Stimulated activated CD8-positive, alpha-beta memory T cell treated with anti-CD3 and anti-CD28 coated beads, Interleukin-7, amount 100 ng/mL, for 4 hours (primary cell): ENCODE data around the gene PCYT1B.
"Not testable (repeated sequence)": the region's sequence is repeated elsewhere in the genome, so short reads cannot be mapped to it uniquely, and the experiment has no call there.

ENCODE experiments used
- DNase-seq, 2 donors: peaks; one replicate each; pipeline ENCODE4 v3.0.0-alpha.2; 2020; ENCODE audit warnings: low read depth in 2 of 2

PCYT1B gene

DNA sequence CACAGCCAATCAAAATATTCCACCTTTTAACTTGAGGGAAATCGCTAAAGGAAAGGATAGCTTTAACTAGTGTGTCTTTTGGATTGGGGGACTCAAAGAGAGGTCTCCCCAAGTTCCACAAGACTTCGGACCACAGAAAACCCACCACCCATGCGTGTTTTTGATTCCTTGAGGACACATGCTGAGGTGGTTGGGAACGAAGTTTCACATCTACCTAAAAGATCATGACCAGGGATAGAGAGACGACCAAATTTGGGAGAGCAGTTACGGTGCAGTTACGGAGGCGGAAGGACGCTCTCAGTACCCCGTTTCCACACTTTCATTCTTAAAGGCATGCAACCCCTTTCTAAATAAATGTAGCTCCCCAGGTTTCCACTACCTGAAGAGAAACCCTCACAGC lies 1.1 kb downstream of the PCYT1B start:
- DNase-seq, result no peak

GRCh38 chrX:24643116-24643515 lies 4.0 kb downstream of the PCYT1B start:
- DNase-seq, result no peak

- DNase-seq, result no peak
Measured at GRCh38 chrX:24629701-24630100, 17.4 kb downstream of the PCYT1B start.

DNA sequence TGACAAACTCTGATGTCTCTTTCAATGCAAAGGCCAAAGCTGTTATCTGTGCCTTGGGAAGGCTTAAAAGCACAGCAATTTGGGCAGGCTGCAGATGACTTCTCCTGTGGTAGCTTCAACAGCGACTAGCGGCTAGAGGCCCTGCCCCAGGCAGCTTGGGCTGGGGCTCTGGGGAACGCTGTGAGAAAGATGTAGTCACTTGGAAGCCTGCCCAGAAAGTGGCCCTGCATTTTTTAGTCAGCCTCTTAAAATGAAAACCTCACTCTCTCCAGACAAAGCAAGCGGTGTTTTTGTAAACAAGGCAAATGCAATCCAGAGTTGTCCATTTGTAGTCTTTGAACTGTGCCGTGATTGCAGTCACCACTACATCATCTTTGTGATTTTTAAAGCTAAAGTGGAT lies 27.5 kb downstream of the PCYT1B start:
- DNase-seq, result no peak

GRCh38 chrX:24610516-24610915 lies 36.6 kb downstream of the PCYT1B start:
- no peak for DNase-seq

- no peak for DNase-seq
Measured at GRCh38 chrX:24607616-24608015, 39.5 kb downstream of the PCYT1B start.

GRCh38 chrX:24605941-24606340 lies 41.2 kb downstream of the PCYT1B start:
- not testable (repeated sequence) for DNase-seq

DNA sequence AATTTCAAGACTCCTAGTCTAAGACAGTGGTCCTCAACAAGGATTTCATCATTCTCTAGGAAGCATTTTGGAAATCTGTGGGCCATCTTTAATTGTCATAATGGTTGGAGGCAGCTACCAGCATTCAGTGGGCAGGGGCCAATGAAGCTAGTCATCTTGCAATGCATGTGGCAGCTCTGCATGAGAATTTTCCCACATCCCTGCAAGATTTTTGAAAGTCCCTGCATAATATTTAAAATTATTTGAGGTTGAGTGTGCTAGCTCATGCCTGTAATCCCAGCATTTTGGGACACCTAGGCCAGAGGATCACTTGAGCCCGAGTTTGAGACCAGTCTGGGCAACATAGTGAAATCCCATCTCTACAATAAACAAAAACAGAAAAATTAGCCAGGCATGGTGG lies 44.0 kb downstream of the PCYT1B start:
- no peak for DNase-seq

GRCh38 chrX:24601858-24602257 lies 45.3 kb downstream of the PCYT1B start:
- no peak for DNase-seq

DNA sequence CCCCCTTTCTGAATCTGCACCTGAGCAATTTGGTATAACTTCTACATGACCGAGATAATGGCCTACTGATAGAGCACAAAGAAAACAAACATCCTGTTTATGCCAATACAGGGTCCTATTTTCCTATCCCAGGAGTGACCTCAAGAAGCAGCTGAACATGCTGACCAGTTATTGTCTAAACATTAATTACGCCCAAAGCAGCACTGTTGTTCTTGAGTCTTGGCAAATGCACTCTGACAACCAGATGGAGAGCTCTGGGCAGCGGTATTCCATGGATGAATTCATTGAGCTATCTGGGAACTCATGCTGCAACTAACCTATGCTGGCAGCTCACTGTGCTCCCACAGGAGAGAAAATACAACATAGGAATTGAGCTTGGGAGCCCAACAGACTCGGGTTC lies 52.6 kb downstream of the PCYT1B start:
- no peak for DNase-seq

GRCh38 chrX:24590111-24590510 lies 57.0 kb downstream of the PCYT1B start:
- DNase-seq, result no peak

GRCh38 chrX:24577091-24577490 lies 70.1 kb downstream of the PCYT1B start:
- no peak for DNase-seq

GRCh38 chrX:24575496-24575895 lies 71.7 kb downstream of the PCYT1B start:
- DNase-seq, result no peak

DNA sequence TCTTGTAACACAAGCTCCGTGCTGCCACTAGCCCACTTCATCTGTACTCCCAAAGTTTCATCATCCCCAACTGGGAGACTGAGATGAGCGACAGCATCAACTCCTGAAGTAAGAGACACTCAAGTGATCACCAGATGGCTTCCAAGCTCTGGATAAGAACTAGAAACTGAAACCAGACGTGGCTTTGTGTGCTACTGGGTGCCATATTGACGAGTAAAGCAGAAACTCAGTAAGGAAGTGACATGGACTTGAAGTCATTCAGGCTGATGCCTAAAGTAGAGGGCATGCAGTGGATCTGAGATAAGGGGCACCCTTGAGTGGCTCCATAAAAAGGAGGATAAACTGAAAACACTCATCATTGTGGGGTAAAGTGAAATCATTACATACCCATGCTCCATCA lies 72.4 kb downstream of the PCYT1B start:
- DNase-seq, result no peak

DNA sequence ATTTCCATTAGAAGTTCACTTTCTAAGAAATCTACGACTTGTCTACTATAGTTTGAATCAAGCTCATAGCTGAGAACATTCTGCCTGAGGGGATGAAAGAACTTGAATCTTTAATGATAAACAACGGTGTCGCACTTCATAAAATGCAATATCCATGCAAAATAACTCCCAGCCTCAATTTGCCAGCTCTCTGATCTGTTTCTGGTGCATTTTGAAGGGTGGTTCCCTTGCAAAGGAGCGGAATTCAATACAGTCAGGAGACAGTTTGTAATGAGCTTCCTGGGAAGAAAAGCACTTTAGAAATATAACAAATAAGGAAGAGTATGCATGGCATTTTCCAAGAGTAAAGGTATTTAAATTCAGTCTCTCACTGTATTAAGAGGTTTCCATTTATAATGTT lies 80.0 kb downstream of the PCYT1B start:
- DNase-seq, result no peak

DNA sequence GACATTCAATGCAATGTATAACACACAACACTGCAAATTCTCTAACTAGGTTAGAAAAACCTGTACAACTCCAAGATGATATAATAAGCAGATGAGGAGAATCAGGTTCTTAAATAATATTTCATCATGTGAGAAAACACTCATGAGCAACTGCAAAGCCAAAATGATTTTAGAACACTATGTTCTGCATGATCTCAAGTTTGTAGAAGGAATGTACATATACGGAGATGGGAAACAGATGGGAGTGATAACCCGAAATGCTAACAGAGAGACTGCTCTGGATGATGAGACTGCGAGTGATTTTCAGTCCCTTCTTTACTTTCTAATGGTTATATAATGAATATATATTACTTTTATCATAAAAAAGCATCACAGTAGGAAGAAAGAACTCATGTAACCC lies 80.9 kb downstream of the PCYT1B start:
- no peak for DNase-seq

- DNase-seq, result no peak
Measured at GRCh38 chrX:24563291-24564010, 83.7 kb downstream of the PCYT1B start.

DNA sequence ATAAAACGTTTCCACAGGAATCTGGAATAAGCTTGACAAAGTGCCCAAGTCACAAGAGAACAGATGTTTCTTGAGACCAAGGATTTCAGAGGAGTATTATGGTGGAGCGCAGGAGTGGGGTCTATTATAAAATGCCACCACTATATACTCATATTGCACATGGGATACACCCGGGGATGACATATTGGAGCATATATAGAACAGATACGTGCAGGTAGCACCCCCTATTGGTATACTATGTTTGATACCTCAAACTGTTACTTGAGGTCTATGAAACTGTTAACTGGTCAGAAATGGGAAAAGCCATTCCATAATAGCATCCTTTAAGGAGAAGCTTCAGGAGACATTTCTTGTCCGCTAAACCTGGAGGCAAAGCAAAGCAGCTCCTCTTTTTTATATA lies 86.0 kb downstream of the PCYT1B start:
- DNase-seq, result no peak

GRCh38 chrX:24553011-24553410 lies 94.1 kb downstream of the PCYT1B start:
- DNase-seq, result no peak

- DNase-seq, result no peak
Measured at GRCh38 chrX:24550166-24550565, 97.0 kb downstream of the PCYT1B start.

DNA sequence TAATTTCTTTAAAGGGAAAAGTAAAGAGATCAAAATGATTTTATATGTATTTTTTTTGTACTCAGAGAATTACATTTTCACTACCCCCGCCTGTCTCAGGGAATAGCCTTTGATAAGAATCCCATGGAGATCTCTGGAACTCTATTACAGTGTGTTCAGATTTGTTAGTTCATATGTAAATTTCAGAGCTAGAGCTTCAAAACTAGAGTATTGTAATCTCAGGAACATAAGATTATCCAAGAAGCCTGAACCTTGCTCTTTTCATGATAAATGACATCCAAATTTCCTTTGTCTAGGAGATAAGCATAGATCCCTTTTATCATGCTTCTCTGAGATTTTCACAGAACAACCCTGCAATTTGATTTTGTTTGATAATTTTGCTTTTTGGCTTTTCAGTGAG lies 99.2 kb downstream of the PCYT1B start:
- no peak for DNase-seq

DNA sequence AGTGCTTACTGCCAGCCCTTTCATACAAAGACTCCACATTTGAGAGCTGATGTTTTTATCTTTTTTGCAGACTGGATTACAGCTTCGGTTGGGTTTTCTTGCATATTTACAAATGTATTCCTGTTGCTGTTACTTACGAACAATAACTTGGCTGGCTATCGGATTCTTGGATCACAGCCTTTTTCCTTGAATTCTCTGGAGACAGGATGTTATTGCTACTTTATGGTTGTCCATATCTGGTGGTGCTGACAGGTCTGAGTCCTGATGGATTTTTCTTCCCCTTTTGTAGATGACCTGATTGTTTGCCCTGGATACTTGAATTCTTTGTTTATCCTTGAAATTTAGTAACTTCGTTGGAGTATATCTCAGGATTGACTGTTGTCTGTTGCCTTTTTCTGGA lies 104.4 kb downstream of the PCYT1B start:
- no peak for DNase-seq

DNA sequence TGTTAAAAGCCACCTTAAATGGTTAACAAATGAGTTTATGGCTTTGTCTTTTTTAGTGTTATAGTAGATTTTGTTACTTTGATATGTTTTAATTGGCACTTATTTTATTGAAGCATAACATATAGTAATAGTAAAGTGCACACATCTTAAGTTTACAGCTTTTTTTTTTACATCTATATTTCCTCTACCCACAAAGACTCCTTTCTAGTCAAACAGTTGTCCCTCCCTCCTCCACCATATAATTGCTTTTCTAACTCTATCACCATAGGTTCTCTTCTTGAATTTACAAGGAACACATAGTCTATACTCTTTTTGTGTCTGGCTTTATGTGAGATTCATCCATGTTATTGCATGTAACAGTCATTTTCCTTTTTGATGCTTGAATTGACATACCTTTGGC lies 110.6 kb downstream of the PCYT1B start:
- no peak for DNase-seq

- no peak for DNase-seq
Measured at GRCh38 chrX:24528605-24529004, 118.5 kb downstream of the PCYT1B start.
